CD8-positive, alpha-beta memory T cell (primary cell): ENCODE measurements around the gene PDLIM7. TPM values are rescaled to one million over a fixed set of nuclear protein-coding genes. Genes with fewer than 3 reads are reported as not detected.

ENCODE experiments used
- CTCF ChIA-PET: fragments of 350-600 bp; sonication (Branson Sonifier 250); formaldehyde crosslinking; loops from one replicate; lab custom pipeline; 2021; ENCODE audit warnings: antibody characterized with exemption; lab: Charles Lee
- POLR2A ChIA-PET: fragments of 350-600 bp; sonication (Branson Sonifier 250); formaldehyde crosslinking; loops from one replicate; lab custom pipeline; 2021; ENCODE audit warnings: antibody characterized with exemption; lab: Charles Lee
- DNase-seq, 5 donors: peaks; one replicate each; pipeline versions ENCODE4 v3.0.0 to v3.0.0-alpha.2; 2020 to 2022; ENCODE audit warnings: mixed read lengths in 1 of 5
- H3K27ac ChIP-seq: one replicate; pipeline ENCODE4 v1.7.0; 2013; ENCODE audit warnings: low read depth, mild to moderate bottlenecking, low read length, moderate library complexity
- H3K27me3 ChIP-seq: 2 replicates; pipeline ENCODE4 v1.7.0; 2013; ENCODE audit warnings: low read length, mild to moderate bottlenecking; ENCODE audit not compliant: insufficient read depth, poor library complexity, severe bottlenecking
- H3K36me3 ChIP-seq: 2 replicates; pipeline ENCODE4 v1.7.0; 2013; ENCODE audit warnings: mild to moderate bottlenecking, low read length, moderate library complexity; ENCODE audit not compliant: insufficient read depth
- H3K4me1 ChIP-seq: 2 replicates; pipeline ENCODE4 v1.7.0; 2013; ENCODE audit warnings: mild to moderate bottlenecking, low read length, moderate library complexity; ENCODE audit not compliant: insufficient read depth
- H3K4me3 ChIP-seq: 2 replicates; pipeline ENCODE4 v1.7.0; 2013; ENCODE audit warnings: mild to moderate bottlenecking, low read length
- H3K9me3 ChIP-seq: 2 replicates; pipeline ENCODE4 v1.7.0; 2013; ENCODE audit warnings: mild to moderate bottlenecking, low read length
- H3K27ac Mint-ChIP-seq, 8 donors: one replicate each; pipeline ENCODE4 v1.8.0; 2020 to 2021; ENCODE audit warnings: mixed read lengths in 8 of 8, mild to moderate bottlenecking in 6 of 8, inconsistent platforms in 3 of 8, moderate library complexity in 3 of 8
- H3K27me3 Mint-ChIP-seq, 2 donors: one replicate each; pipeline ENCODE4 v1.8.0; 2020 to 2021; ENCODE audit warnings: mixed read lengths in 2 of 2, mild to moderate bottlenecking in 1 of 2, moderate library complexity in 1 of 2
- H3K36me3 Mint-ChIP-seq, 3 donors: one replicate each; pipeline ENCODE4 v1.8.0; 2020 to 2021; ENCODE audit warnings: mixed read lengths in 3 of 3, inconsistent platforms in 1 of 3, mild to moderate bottlenecking in 1 of 3
- H3K4me1 Mint-ChIP-seq, 3 donors: one replicate each; pipeline ENCODE4 v1.8.0; 2020 to 2021; ENCODE audit warnings: mixed read lengths in 3 of 3, inconsistent platforms in 1 of 3, mild to moderate bottlenecking in 1 of 3
- H3K4me3 Mint-ChIP-seq, 7 donors: one replicate each; pipeline ENCODE4 v1.8.0; 2020 to 2021; ENCODE audit warnings: mixed read lengths in 7 of 7, mild to moderate bottlenecking in 6 of 7, moderate library complexity in 4 of 7, inconsistent platforms in 2 of 7
- H3K9me3 Mint-ChIP-seq, 5 donors: one replicate each; pipeline ENCODE4 v1.8.0; 2020 to 2022; ENCODE audit warnings: mixed read lengths in 5 of 5, mild to moderate bottlenecking in 3 of 5, moderate library complexity in 2 of 5, inconsistent platforms in 1 of 5
- polyA plus RNA-seq: library from polyadenylated mRNA; unstranded; fragments of 300-500 nt; fragmentation: Illumina TruSeq; gene quantifications from one replicate; pipeline ENCODE4 v1.2.3, GENCODE V29; 2021
- total RNA-seq, 2 experiments: library from RNA; stranded (reverse); gene quantifications; one replicate each; pipeline ENCODE4 v1.2.3, GENCODE V29; 2021

Gene PDLIM7
- 10 to 100 TPM; 28.4 to 30.4 TPM for total RNA-seq
- 6.0 TPM for polyA plus RNA-seq

- Mint-ChIP-seq H3K27me3 (peaks cover 0 to 2% of the 10 kb centered on the region in 2 donors), H3K36me3 (peaks cover 0 to 7% (median 3%) of the 10 kb centered on the region in 3 donors), H3K4me1 (peaks cover 13 to 42% (median 23%) of the 10 kb centered on the region in 3 donors), H3K9me3 (no peaks in the 10 kb centered on the region), H3K4me3 (peak within 1 kb of the TSS; percentile 69 to 89 (median 86)), H3K27ac (peak within 1 kb of the TSS in 7 of 8 donors; percentile 0 to 91 (median 75))
- Histone ChIP-seq H3K9me3 (no peaks in the 10 kb centered on the region), H3K36me3 (no peaks in the 10 kb centered on the region), H3K27ac (peak within 1 kb of the TSS; percentile 69), H3K4me3 (peak within 1 kb of the TSS; percentile 81), H3K27me3 (no peaks in the 10 kb centered on the region), H3K4me1 (peaks cover 22% of the 10 kb centered on the region)
- DNase-seq: peak; percentile 89 to 95 (median 90)
- ChIA-PET CTCF (interaction anchor here (0.7 to 12.2 kb wide), 13 partner anchors 19 to 189 kb away, joined by 3 to 116 read pairs (median 4); partner anchors contain the start of genes DDX41 and LMAN2), POLR2A (interaction anchor here (0.6 to 1.8 kb wide), 7 partner anchors 9 to 108 kb away, joined by 3 to 15 read pairs (median 5); no protein-coding TSS in a partner anchor)
Measured at GRCh38 chr5:177497292-177498012, at the start of gene PDLIM7. PDLIM7 (minus strand) TSS chr5:177497604; CDS start chr5:177496512, 1,092 bp downstream.

- POLR2A ChIA-PET: no interaction called here
- Mint-ChIP-seq H3K27ac (peak overlapping the region in 1 of 8 donors; percentile 68), H3K4me1 (peaks cover 34 to 61% (median 61%) of the 10 kb centered on the region in 3 donors), H3K27me3 (no peaks in the 10 kb centered on the region), H3K4me3 (no peak overlapping the region), H3K36me3 (peaks cover 0 to 42% (median 3%) of the 10 kb centered on the region in 3 donors), H3K9me3 (no peaks in the 10 kb centered on the region)
- no peak overlapping the region for H3K27ac ChIP-seq
- H3K27me3 ChIP-seq: no peaks in the 10 kb centered on the region
- no peak overlapping the region for H3K4me3 ChIP-seq
- no peaks in the 10 kb centered on the region for H3K36me3 ChIP-seq
- H3K4me1 ChIP-seq: no peaks in the 10 kb centered on the region
- no peaks in the 10 kb centered on the region for H3K9me3 ChIP-seq
- DNase-seq: no peak
- CTCF ChIA-PET: interaction anchor here (1.3 to 1.6 kb wide), 2 partner anchors 21 to 45 kb away, joined by 3 read pairs; no protein-coding TSS in a partner anchor
Measured at GRCh38 chr5:177546258-177546741, 48.9 kb upstream of the PDLIM7 start.

- CTCF ChIA-PET: interaction anchor here (1.3 to 1.6 kb wide), 2 partner anchors 20 to 44 kb away, joined by 3 read pairs; no protein-coding TSS in a partner anchor
- Histone ChIP-seq H3K27ac (no peak overlapping the region), H3K4me3 (no peak overlapping the region), H3K36me3 (no peaks in the 10 kb centered on the region), H3K27me3 (no peaks in the 10 kb centered on the region), H3K4me1 (no peaks in the 10 kb centered on the region), H3K9me3 (no peaks in the 10 kb centered on the region)
- no peaks in the 10 kb centered on the region for H3K27me3 Mint-ChIP-seq
- peaks cover 0 to 42% (median 3%) of the 10 kb centered on the region in 3 donors for H3K36me3 Mint-ChIP-seq
- peak overlapping the region in 3 of 8 donors; percentile 56 to 69 (median 68) for H3K27ac Mint-ChIP-seq
- peaks cover 37 to 64% (median 60%) of the 10 kb centered on the region in 3 donors for H3K4me1 Mint-ChIP-seq
- DNase-seq: no peak
- H3K9me3 Mint-ChIP-seq: no peaks in the 10 kb centered on the region
- POLR2A ChIA-PET: no interaction called here
- H3K4me3 Mint-ChIP-seq: peak overlapping the region in 1 of 7 donors; percentile 10
Measured at GRCh38 chr5:177545487-177546257, 48.3 kb upstream of the PDLIM7 start.

GRCh38 chr5:177542816-177543465 lies 45.5 kb upstream of the PDLIM7 start:
- Histone ChIP-seq H3K36me3 (peaks cover 13% of the 10 kb centered on the region), H3K9me3 (no peaks in the 10 kb centered on the region), H3K27me3 (no peaks in the 10 kb centered on the region), H3K4me3 (no peak overlapping the region), H3K4me1 (no peaks in the 10 kb centered on the region), H3K27ac (no peak overlapping the region)
- peak overlapping the region in 3 of 8 donors; percentile 13 to 43 (median 18) for H3K27ac Mint-ChIP-seq
- DNase-seq: no peak
- H3K9me3 Mint-ChIP-seq: no peaks in the 10 kb centered on the region
- H3K4me3 Mint-ChIP-seq: no peak overlapping the region
- H3K36me3 Mint-ChIP-seq: peaks cover 0 to 53% (median 2%) of the 10 kb centered on the region in 3 donors
- H3K27me3 Mint-ChIP-seq: no peaks in the 10 kb centered on the region
- CTCF ChIA-PET: no interaction called here
- POLR2A ChIA-PET: no interaction called here
- H3K4me1 Mint-ChIP-seq: peaks cover 27 to 50% (median 46%) of the 10 kb centered on the region in 3 donors

- H3K4me3 ChIP-seq: no peak overlapping the region
- H3K27ac ChIP-seq: no peak overlapping the region
- Mint-ChIP-seq H3K4me1 (peaks cover 15 to 39% (median 28%) of the 10 kb centered on the region in 3 donors), H3K27me3 (no peaks in the 10 kb centered on the region), H3K36me3 (peaks cover 0 to 64% (median 4%) of the 10 kb centered on the region in 3 donors), H3K27ac (peak overlapping the region in 1 of 8 donors; percentile 82), H3K9me3 (no peaks in the 10 kb centered on the region), H3K4me3 (no peak overlapping the region)
- CTCF ChIA-PET: no interaction called here
- POLR2A ChIA-PET: interaction anchor here (0.7 kb wide), 1 partner anchor 198 kb away, joined by 4 read pairs; no protein-coding TSS in a partner anchor
- peaks cover 32% of the 10 kb centered on the region for H3K36me3 ChIP-seq
- H3K9me3 ChIP-seq: no peaks in the 10 kb centered on the region
- DNase-seq: no peak
- no peaks in the 10 kb centered on the region for H3K27me3 ChIP-seq
- no peaks in the 10 kb centered on the region for H3K4me1 ChIP-seq
Measured at GRCh38 chr5:177540438-177540837, 43.0 kb upstream of the PDLIM7 start.

GRCh38 chr5:177539411-177539810 lies 42.0 kb upstream of the PDLIM7 start:
- H3K4me1 Mint-ChIP-seq: peaks cover 15 to 34% (median 24%) of the 10 kb centered on the region in 3 donors
- peaks cover 38% of the 10 kb centered on the region for H3K36me3 ChIP-seq
- H3K9me3 ChIP-seq: no peaks in the 10 kb centered on the region
- ChIA-PET POLR2A (no interaction called here), CTCF (interaction anchor here (0.6 to 0.7 kb wide), 2 partner anchors 10 to 566 kb away, joined by 3 read pairs; no protein-coding TSS in a partner anchor)
- no peaks in the 10 kb centered on the region for H3K9me3 Mint-ChIP-seq
- H3K27me3 ChIP-seq: no peaks in the 10 kb centered on the region
- H3K27me3 Mint-ChIP-seq: no peaks in the 10 kb centered on the region
- no peak for DNase-seq
- no peaks in the 10 kb centered on the region for H3K4me1 ChIP-seq
- no peak overlapping the region for H3K4me3 ChIP-seq
- no peak overlapping the region for H3K27ac ChIP-seq
- no peak overlapping the region for H3K4me3 Mint-ChIP-seq
- H3K27ac Mint-ChIP-seq: peak overlapping the region in 1 of 8 donors; percentile 36
- peaks cover 0 to 70% (median 7%) of the 10 kb centered on the region in 3 donors for H3K36me3 Mint-ChIP-seq

- H3K4me1 ChIP-seq: no peaks in the 10 kb centered on the region
- peaks cover 38% of the 10 kb centered on the region for H3K36me3 ChIP-seq
- no peak for DNase-seq
- Mint-ChIP-seq H3K9me3 (no peaks in the 10 kb centered on the region), H3K27ac (no peak overlapping the region), H3K4me1 (peaks cover 12 to 30% (median 19%) of the 10 kb centered on the region in 3 donors), H3K36me3 (peaks cover 0 to 73% (median 7%) of the 10 kb centered on the region in 3 donors), H3K27me3 (no peaks in the 10 kb centered on the region), H3K4me3 (no peak overlapping the region)
- CTCF ChIA-PET: interaction anchor here (0.6 kb wide), 1 partner anchor 9 kb away, joined by 3 read pairs; no protein-coding TSS in a partner anchor
- H3K27me3 ChIP-seq: no peaks in the 10 kb centered on the region
- H3K9me3 ChIP-seq: no peaks in the 10 kb centered on the region
- no peak overlapping the region for H3K4me3 ChIP-seq
- H3K27ac ChIP-seq: no peak overlapping the region
- POLR2A ChIA-PET: no interaction called here
Measured at GRCh38 chr5:177538876-177539275, 41.5 kb upstream of the PDLIM7 start.
